H4 (cell line): ENCODE results near the gene CCDC198. TPM values are rescaled to one million over a fixed set of nuclear protein-coding genes. Genes with fewer than 3 reads are reported as not detected.
A peak's percentile ranks its signal among the peaks of the same experiment; 100 is the strongest.

Experiments used
- DNase-seq: peaks from one replicate; pipeline ENCODE4 v3.0.0-alpha.2; 2015; ENCODE audit warnings: low spot score
- total RNA-seq: library from RNA; depleted of rRNA; stranded (reverse); fragments of >200 nt; shearing (Covaris generic); gene quantifications from 2 replicates; pipeline ENCODE4 v1.2.3, GENCODE V29; 2014; rRNA removed

CCDC198 gene
- total RNA-seq, 1 experiment from 2014 or later, result not detected

DNA sequence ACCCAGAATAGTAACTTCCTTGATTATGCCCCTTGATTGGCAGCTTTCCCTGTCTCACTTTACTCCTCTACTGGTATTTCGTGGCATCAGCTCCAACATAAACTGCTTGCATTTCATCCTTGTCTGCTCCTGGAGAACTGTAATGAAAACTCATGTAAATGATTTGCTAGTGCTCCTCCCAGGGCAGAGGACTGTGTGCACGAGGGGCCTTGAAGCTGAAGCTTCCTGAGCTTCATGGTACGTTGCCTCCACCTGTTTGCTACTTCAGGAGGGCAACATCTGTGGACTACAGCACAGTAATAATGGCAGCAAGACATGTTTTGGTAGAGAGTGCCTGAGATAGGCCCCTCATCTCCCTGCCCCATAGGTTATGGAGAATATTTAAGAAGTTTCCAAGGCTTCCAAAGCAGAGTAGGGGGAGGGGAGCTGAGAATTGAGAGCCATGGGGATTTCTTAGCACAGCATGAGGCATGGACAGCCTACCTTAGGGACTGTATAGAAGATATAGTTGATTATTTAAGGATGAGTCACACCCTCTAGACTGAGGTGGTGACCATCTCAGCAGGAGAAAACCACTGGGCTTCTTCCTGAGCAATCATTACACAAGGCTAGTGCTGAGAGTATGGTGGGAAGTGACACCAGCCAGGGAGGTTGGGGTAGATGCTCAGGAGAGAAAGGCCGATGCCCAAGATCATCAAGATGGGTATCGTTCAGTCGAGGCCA lies 29.5 kb downstream of the CCDC198 start:
- DNase-seq, result no peak

DNA sequence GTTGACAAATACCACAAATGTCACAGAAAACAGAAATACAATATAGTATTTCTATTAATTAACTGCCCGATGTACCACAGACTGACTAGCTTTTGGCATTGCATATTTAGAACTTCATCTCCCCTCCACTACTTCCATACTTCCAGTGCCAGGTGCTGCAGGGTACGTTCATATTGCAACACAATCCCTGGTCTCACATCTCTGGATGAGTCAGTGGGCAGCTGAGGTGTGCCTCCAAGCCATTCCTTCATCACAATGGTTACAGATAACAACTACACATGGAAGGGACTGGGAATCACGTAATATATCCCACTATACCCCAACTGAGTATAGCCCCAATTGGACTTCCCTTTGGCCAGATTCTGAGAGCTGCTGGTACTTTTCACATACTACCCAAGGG lies 31.1 kb downstream of the CCDC198 start:
- DNase-seq, result peak; percentile 13

DNA sequence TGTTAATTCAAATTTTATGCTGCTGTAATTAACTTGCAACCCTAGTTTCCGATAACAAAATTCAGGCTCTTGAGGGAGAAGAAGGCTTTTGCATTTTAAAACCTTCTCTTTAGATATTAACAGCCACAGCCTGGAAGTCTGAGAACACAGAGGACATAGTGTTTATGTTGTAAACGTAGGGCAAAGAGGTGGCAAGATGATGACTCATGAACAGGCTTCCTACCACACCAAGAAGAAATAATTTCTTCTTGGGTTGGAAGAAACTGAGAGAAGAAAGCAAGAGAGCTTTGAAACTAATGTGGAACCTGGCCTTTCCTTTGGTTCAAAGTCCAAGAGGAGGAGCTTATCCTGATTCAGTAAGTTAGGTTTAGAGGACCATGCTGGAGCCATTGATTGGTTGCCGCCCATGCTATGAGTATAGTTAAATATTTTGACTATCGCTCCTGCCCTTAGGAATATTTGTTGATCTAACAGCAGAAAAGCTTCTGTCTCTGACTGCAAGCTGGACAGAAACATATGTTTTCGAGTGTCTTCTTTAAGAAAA lies 31.8 kb downstream of the CCDC198 start:
- peak; percentile 57 for DNase-seq

GRCh38 chr14:57435923-57436322 lies 57.7 kb downstream of the CCDC198 start:
- DNase-seq, result no peak

- DNase-seq, result no peak
Observed at GRCh38 chr14:57420986-57421385, 72.7 kb downstream of the CCDC198 start.

DNA sequence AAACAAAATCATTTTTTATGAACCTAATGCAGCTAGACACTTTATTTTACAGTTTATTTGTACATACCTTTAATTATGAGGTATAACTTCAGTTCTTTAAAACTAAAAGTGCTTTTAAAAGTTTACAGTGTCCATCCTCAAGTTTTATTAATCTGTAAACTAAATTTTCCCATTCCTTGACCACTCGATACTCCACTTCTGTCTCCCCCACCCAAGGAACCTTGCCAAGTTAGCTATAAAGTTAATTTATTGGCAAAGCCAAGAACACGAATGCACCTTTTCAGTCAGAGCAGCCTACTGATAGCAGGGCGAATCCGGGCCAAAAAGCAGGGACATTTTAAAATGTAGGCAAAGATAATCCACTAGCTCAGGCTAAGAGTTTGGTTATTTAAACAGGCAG lies 73.6 kb downstream of the CCDC198 start:
- no peak for DNase-seq

Other genes starting within 250 kb of the CCDC198 start
- 26.9 and 41.8 TPM in 2 replicates for gene EXOC5, start 225.0 kb downstream of the CCDC198 start, total RNA-seq
- 31.2 and 45.6 TPM in 2 replicates for gene AP5M1, start 224.9 kb downstream of the CCDC198 start, total RNA-seq
- gene NAA30, start 103.3 kb downstream of the CCDC198 start, total RNA-seq, result 15.7 and 23.0 TPM in 2 replicates